Prostate gland (tissue), 2 donors: ENCODE measurements around the gene GPATCH11.

Experiments
- POLR2A ChIP-seq: fragments of 450-650 bp; IDR thresholded peaks from one replicate; pipeline ENCODE4 v1.6.1; 2016; ENCODE audit warnings: antibody characterized with exemption, mild to moderate bottlenecking
- TF ChIP-seq, protein P1 (sequence below), 4 experiments: fragments of 200-600 bp in 2 of 4; fragments of 450-650 bp in 2 of 4; sonication (generic) in 2 of 4; IDR thresholded peaks; 1 replicate in 3 of 4; 2 replicates in 1 of 4; pipeline ENCODE4 v1.5.1; 2016 to 2019; ENCODE audit warnings: antibody characterized with exemption in 4 of 4, mild to moderate bottlenecking in 2 of 4, moderate library complexity in 2 of 4

DNA sequence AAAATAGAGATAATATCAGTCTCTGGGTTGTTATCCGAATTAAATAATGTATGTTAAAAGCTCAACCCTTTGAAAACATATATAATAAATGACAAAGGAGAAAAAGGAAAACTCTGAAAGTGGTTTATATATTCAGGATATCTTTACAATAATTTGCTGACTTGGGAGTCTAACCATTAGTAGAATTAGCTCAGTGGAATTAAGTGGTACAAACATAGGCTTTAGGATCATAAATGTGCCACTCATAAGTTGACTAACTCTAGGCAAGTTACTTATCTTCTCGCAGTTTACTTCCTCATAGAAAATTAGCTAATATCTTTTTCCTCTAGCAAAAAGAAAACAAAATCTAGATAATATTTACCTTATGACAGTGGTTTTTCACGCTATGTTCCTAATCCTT is 44.7 kb upstream of the GPATCH11 start:
- TF ChIP-seq POLR2A: no peak
- TF ChIP-seq, protein P1, sequence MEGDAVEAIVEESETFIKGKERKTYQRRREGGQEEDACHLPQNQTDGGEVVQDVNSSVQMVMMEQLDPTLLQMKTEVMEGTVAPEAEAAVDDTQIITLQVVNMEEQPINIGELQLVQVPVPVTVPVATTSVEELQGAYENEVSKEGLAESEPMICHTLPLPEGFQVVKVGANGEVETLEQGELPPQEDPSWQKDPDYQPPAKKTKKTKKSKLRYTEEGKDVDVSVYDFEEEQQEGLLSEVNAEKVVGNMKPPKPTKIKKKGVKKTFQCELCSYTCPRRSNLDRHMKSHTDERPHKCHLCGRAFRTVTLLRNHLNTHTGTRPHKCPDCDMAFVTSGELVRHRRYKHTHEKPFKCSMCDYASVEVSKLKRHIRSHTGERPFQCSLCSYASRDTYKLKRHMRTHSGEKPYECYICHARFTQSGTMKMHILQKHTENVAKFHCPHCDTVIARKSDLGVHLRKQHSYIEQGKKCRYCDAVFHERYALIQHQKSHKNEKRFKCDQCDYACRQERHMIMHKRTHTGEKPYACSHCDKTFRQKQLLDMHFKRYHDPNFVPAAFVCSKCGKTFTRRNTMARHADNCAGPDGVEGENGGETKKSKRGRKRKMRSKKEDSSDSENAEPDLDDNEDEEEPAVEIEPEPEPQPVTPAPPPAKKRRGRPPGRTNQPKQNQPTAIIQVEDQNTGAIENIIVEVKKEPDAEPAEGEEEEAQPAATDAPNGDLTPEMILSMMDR (IDR thresholded peaks at IDR 0.05): no peak
